SJCRH30 (cell line): Measurements from ENCODE around the gene CLEC3B. TPM values are rescaled to one million over a fixed set of nuclear protein-coding genes. Genes with fewer than 3 reads are reported as not detected.

ENCODE experiments used
- DNase-seq, 2 experiments: peaks; one replicate each; pipeline ENCODE4 v3.0.0-alpha.2; 2015 to 2020
- H3K27ac ChIP-seq: fragments of 250-450 bp; sonication (Bioruptor Pico); 2 replicates; pipeline ENCODE4 v1.5.1; 2020; ENCODE audit warnings: mild to moderate bottlenecking, moderate library complexity
- H3K27me3 ChIP-seq: fragments of 250-450 bp; sonication (Bioruptor Pico); 2 replicates; pipeline ENCODE4 v1.5.1; 2020; ENCODE audit warnings: mild to moderate bottlenecking, moderate library complexity
- H3K36me3 ChIP-seq: fragments of 250-450 bp; sonication (Bioruptor Pico); 2 replicates; pipeline ENCODE4 v1.5.1; 2020; ENCODE audit warnings: mild to moderate bottlenecking, moderate library complexity
- H3K4me1 ChIP-seq: fragments of 250-450 bp; sonication (Bioruptor Pico); 2 replicates; pipeline ENCODE4 v1.5.1; 2020; ENCODE audit warnings: mild to moderate bottlenecking, moderate library complexity
- H3K4me3 ChIP-seq: fragments of 250-450 bp; sonication (Bioruptor Pico); 2 replicates; pipeline ENCODE4 v1.5.1; 2020; ENCODE audit warnings: mild to moderate bottlenecking, moderate library complexity
- H3K9me3 ChIP-seq: fragments of 250-450 bp; sonication (Bioruptor Pico); replicated peaks from 2 replicates; pipeline ENCODE4 v1.5.1; 2020; ENCODE audit warnings: mild to moderate bottlenecking, moderate library complexity
- total RNA-seq: library from RNA; depleted of rRNA; stranded (reverse); fragments of >200 nt; shearing (Covaris generic); gene quantifications from 2 replicates; pipeline ENCODE4 v1.2.3, GENCODE V29; 2014; rRNA removed

The CLEC3B gene
- total RNA-seq, 1 experiment from 2014 or later: not detected

DNA sequence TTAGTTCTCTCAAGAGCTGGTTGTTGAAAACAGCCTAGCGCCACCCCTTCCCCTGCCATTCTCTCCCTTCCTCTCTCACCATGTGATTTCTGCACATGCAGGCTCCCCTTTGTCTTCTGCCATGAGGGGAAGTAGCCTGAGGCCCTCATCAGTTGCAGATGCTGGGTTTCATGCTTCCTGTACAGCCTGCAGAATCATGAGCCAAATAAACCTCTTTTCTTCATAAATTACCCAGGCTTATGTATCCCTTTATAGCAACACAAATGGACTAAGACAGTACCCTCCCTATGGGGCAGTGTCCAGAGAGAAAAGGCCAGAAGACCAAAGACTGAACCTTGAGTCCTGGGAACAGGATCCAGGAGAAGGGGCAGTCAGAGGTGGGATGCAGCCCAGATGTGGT is 54.7 kb downstream of the CLEC3B start:
- no peaks in the 10 kb centered on the region for H3K27me3 ChIP-seq
- no peaks in the 10 kb centered on the region for H3K36me3 ChIP-seq
- H3K4me3 ChIP-seq: no peak overlapping the region
- H3K27ac ChIP-seq: no peak overlapping the region
- no peaks in the 10 kb centered on the region for H3K9me3 ChIP-seq
- no peaks in the 10 kb centered on the region for H3K4me1 ChIP-seq
- DNase-seq: no peak

DNA sequence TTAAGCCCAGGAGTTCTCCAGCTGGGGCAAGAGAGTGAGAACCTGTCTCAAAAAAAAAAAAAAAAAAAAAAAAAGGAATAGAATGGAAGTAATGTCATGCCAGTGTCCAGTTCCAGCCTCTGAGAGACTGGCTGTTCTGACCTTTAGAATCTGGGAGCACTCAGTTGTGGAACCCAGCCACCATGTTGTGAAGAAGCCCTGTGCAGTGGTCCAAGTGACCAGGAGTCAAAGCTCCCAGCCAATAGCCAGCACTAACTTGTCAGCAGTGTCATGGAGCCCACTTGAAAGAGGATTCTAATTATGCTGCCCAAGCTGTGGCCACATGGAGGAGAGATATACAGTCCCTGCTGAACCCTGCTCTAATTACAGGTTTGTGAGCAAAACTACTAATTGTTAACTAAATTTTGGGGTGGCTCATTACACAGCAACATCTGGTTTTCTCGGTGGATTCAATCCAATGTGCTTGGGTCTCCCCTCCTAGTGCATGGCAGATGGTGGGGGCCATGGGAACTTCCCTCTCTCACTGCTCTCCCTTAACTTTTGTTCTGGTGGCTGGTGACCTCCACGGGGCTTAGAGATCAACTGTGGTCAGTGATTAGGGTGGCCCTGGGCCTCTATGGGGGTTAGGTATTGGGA is 55.5 kb downstream of the CLEC3B start:
- Histone ChIP-seq H3K36me3 (no peaks in the 10 kb centered on the region), H3K27me3 (no peaks in the 10 kb centered on the region), H3K27ac (no peak overlapping the region), H3K4me1 (no peaks in the 10 kb centered on the region), H3K4me3 (no peak overlapping the region), H3K9me3 (no peaks in the 10 kb centered on the region)
- no peak for DNase-seq

DNA sequence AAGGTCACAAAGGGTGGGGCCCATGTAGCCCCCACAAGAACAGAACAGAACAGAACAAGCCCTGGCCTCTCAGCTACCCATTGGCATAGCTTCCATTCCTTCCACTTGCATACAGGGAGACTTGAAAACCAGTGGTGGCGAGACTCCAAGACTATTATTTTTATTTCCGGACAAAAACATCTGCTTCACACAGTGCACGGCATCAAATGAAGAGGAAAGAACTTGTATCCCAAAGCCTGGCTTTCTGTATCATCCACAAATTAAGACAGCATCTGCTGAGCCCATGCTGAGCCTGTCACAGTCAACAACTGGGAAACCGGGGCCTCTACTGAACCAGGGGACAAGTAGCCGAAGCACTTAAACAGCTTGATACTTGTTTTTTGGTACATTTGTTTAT is 56.0 kb downstream of the CLEC3B start:
- H3K27ac ChIP-seq: no peak overlapping the region
- no peak overlapping the region for H3K4me3 ChIP-seq
- no peaks in the 10 kb centered on the region for H3K36me3 ChIP-seq
- H3K9me3 ChIP-seq: no peaks in the 10 kb centered on the region
- H3K4me1 ChIP-seq: no peaks in the 10 kb centered on the region
- DNase-seq: no peak
- H3K27me3 ChIP-seq: no peaks in the 10 kb centered on the region

DNA sequence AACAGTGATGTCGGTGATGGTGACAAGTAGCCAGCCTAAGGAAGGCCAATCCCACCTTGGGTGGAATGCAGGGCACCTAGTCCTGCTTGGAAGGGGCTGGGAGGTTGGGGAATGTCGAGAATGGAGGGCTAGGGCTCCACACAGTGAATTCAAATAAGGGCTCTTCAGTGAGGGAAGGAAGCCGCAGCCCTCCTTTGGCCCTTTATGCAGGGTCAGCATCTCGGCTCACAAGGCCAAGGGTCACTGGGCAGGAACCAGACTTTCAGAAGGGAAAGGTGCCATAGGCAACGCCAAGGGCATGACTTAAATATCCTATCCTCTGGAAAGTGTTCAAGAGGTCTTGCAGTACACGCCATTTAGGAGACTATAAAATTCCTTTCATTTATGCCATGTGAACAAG is 56.9 kb downstream of the CLEC3B start:
- no peak for DNase-seq
- Histone ChIP-seq H3K4me3 (no peak overlapping the region), H3K9me3 (no peaks in the 10 kb centered on the region), H3K36me3 (no peaks in the 10 kb centered on the region), H3K27me3 (no peaks in the 10 kb centered on the region), H3K27ac (no peak overlapping the region), H3K4me1 (no peaks in the 10 kb centered on the region)

DNA sequence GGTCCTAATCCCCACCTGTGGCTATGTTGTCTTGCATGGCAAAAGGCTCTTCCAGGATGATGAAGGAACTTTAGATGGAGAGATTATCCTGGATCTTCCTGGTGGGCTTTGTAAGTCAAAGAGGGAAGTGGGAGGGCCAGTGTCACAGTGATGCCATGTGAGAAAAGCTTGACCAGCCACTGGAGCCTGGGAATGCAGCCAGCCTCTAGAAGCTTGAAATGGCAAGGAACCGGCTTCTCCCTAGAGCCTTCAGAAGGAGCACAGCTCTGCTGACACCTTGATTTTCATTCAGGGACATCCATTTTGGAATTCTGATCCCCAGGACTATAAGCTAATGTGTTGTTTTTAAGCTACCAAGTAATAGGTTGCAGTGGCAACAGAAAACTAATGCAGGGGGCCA is 58.3 kb downstream of the CLEC3B start:
- H3K36me3 ChIP-seq: no peaks in the 10 kb centered on the region
- no peak for DNase-seq
- no peaks in the 10 kb centered on the region for H3K27me3 ChIP-seq
- H3K4me1 ChIP-seq: no peaks in the 10 kb centered on the region
- H3K27ac ChIP-seq: no peak overlapping the region
- no peaks in the 10 kb centered on the region for H3K9me3 ChIP-seq
- no peak overlapping the region for H3K4me3 ChIP-seq

DNA sequence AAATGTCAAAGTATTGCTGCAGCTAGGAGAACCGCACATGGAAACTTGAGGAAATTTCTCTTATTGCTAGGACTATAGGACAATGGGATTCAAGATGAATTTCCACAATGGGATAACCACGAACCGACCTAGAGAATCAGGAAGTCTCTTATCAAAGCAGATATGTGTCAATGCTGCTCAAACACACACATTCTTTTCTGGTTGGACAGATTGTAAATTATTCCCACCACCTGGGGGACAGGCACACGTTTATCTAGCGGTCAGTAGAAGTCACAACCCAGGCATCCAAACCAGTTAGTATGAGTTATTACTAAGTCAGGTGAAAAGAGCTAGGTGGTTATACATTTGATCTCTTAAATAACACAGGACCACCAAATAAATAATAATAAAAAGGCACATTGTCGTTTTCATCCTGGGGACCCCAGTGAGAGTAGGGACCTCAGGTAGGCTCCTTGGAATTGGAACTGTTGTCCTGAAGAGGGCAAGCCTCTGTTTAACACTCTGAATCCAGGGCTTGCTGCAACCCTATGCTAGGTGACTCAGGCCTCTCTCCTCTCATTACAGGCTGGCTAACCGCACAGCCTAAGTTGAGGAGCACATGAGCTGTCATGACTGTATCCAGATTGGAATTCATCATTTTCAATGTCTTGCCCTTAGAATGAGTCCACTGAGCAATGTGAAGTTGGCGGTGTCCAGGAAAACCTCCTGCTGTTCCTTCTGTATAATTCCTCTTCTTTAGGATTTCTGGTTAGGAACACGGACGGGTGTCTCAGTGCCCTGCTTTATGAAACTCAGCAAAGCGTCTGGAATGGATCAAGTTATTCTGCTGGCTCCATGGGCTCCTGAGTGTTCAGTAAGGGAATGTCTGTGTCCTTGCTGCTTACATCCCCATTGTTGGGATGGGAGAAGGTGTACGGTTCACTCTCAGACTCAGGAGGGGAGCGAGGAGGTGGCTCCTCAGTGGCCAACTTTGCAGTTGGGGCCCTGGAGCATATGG is 59.0 kb downstream of the CLEC3B start:
- Histone ChIP-seq H3K4me3 (no peak overlapping the region), H3K9me3 (no peaks in the 10 kb centered on the region), H3K36me3 (no peaks in the 10 kb centered on the region), H3K4me1 (no peaks in the 10 kb centered on the region), H3K27me3 (no peaks in the 10 kb centered on the region), H3K27ac (no peak overlapping the region)
- DNase-seq: no peak

Other genes starting within 250 kb of the CLEC3B start
- gene TMEM42, start 164.4 kb upstream of the CLEC3B start, total RNA-seq: 1.6 TPM in 2 replicates
- not detected in 2 replicates for gene TGM4, start 151.7 kb upstream of the CLEC3B start, total RNA-seq
- 51.4 and 55.6 TPM in 2 replicates for gene ZDHHC3, start 50.1 kb upstream of the CLEC3B start, total RNA-seq
- 41.8 and 49.2 TPM in 2 replicates for gene EXOSC7, start 50.1 kb upstream of the CLEC3B start, total RNA-seq
- not detected in 2 replicates for gene CDCP1, start 120.1 kb downstream of the CLEC3B start, total RNA-seq
- 0.26 and 0.63 TPM in 2 replicates for gene TMEM158, start 200.0 kb downstream of the CLEC3B start, total RNA-seq